ENCODE data around the gene ZBTB7C.

Gene ZBTB7C

GRCh38 chr18:48136051-48136826, 272.9 kb downstream of the ZBTB7C start:
- H3K36me3 ChIP-seq (ENCODE audit: insufficient read depth, insufficient read length, low read length): no peaks in the 10 kb centered on the region
- H3K9me3 ChIP-seq (ENCODE audit: insufficient read depth, low read length): no peaks in the 10 kb centered on the region
- no peak for DNase-seq (ENCODE audit: low read depth, low spot score)
- H3K4me3 ChIP-seq (ENCODE audit: insufficient read length, low read depth): peak overlapping the region; percentile 40
- peaks cover 3% of the 10 kb centered on the region for H3K4me1 ChIP-seq (ENCODE audit: insufficient read depth, insufficient read length)
- H3K27me3 ChIP-seq (ENCODE audit: insufficient read depth, insufficient read length): peaks cover 48% of the 10 kb centered on the region
- TF ChIP-seq SUZ12 (IDR thresholded peaks at IDR 0.05; ENCODE audit: extremely low read depth, insufficient read depth, insufficient read length) (peak; percentile 77), ZNF274 (IDR thresholded peaks at IDR 0.05; ENCODE audit: low read depth, low read length) (no peak)
- peak overlapping the region; percentile 64 for H3K9ac ChIP-seq (ENCODE audit: insufficient read length, low read depth)

GRCh38 chr18:48135436-48135966, 273.7 kb downstream of the ZBTB7C start:
- no peaks in the 10 kb centered on the region for H3K36me3 ChIP-seq (ENCODE audit: insufficient read depth, insufficient read length, low read length)
- no peak overlapping the region for H3K9ac ChIP-seq (ENCODE audit: insufficient read length, low read depth)
- H3K9me3 ChIP-seq (ENCODE audit: insufficient read depth, low read length): no peaks in the 10 kb centered on the region
- no peak for DNase-seq (ENCODE audit: low read depth, low spot score)
- H3K27me3 ChIP-seq (ENCODE audit: insufficient read depth, insufficient read length): peaks cover 48% of the 10 kb centered on the region
- TF ChIP-seq ZNF274 (IDR thresholded peaks at IDR 0.05; ENCODE audit: low read depth, low read length): no peak
- TF ChIP-seq YY1 (IDR thresholded peaks at IDR 0.05; ENCODE audit: insufficient read depth, insufficient read length): no peak
- no peak for TF ChIP-seq SUZ12 (IDR thresholded peaks at IDR 0.05; ENCODE audit: extremely low read depth, insufficient read depth, insufficient read length)
- H3K4me3 ChIP-seq (ENCODE audit: insufficient read length, low read depth): peak overlapping the region; percentile 40
- peaks cover 3% of the 10 kb centered on the region for H3K4me1 ChIP-seq (ENCODE audit: insufficient read depth, insufficient read length)

GRCh38 chr18:48134609-48135008, 274.6 kb downstream of the ZBTB7C start:
- TF ChIP-seq ZNF274 (IDR thresholded peaks at IDR 0.05; ENCODE audit: low read depth, low read length): no peak
- no peak for TF ChIP-seq SUZ12 (IDR thresholded peaks at IDR 0.05; ENCODE audit: extremely low read depth, insufficient read depth, insufficient read length)
- no peak for TF ChIP-seq YY1 (IDR thresholded peaks at IDR 0.05; ENCODE audit: insufficient read depth, insufficient read length)
- Histone ChIP-seq H3K4me1 (ENCODE audit: insufficient read depth, insufficient read length) (peaks cover 3% of the 10 kb centered on the region), H3K9me3 (ENCODE audit: insufficient read depth, low read length) (no peaks in the 10 kb centered on the region), H3K36me3 (ENCODE audit: insufficient read depth, insufficient read length, low read length) (no peaks in the 10 kb centered on the region), H3K9ac (ENCODE audit: insufficient read length, low read depth) (no peak overlapping the region), H3K27me3 (ENCODE audit: insufficient read depth, insufficient read length) (peaks cover 48% of the 10 kb centered on the region), H3K4me3 (ENCODE audit: insufficient read length, low read depth) (no peak overlapping the region)
- DNase-seq (ENCODE audit: low read depth, low spot score): no peak

GRCh38 chr18:48133671-48134251, 275.4 kb downstream of the ZBTB7C start:
- peaks cover 3% of the 10 kb centered on the region for H3K4me1 ChIP-seq (ENCODE audit: insufficient read depth, insufficient read length)
- peaks cover 45% of the 10 kb centered on the region for H3K27me3 ChIP-seq (ENCODE audit: insufficient read depth, insufficient read length)
- no peak overlapping the region for H3K4me3 ChIP-seq (ENCODE audit: insufficient read length, low read depth)
- TF ChIP-seq SUZ12 (IDR thresholded peaks at IDR 0.05; ENCODE audit: extremely low read depth, insufficient read depth, insufficient read length): no peak
- TF ChIP-seq ZNF274 (IDR thresholded peaks at IDR 0.05; ENCODE audit: low read depth, low read length): no peak
- H3K9ac ChIP-seq (ENCODE audit: insufficient read length, low read depth): no peak overlapping the region
- H3K36me3 ChIP-seq (ENCODE audit: insufficient read depth, insufficient read length, low read length): no peaks in the 10 kb centered on the region
- H3K9me3 ChIP-seq (ENCODE audit: insufficient read depth, low read length): no peaks in the 10 kb centered on the region
- DNase-seq (ENCODE audit: low read depth, low spot score): no peak

- H3K9ac ChIP-seq (ENCODE audit: insufficient read length, low read depth): no peak overlapping the region
- TF ChIP-seq YY1 (IDR thresholded peaks at IDR 0.05; ENCODE audit: insufficient read depth, insufficient read length) (no peak), SUZ12 (IDR thresholded peaks at IDR 0.05; ENCODE audit: extremely low read depth, insufficient read depth, insufficient read length) (no peak), ZNF274 (IDR thresholded peaks at IDR 0.05; ENCODE audit: low read depth, low read length) (no peak)
- peaks cover 3% of the 10 kb centered on the region for H3K4me1 ChIP-seq (ENCODE audit: insufficient read depth, insufficient read length)
- H3K9me3 ChIP-seq (ENCODE audit: insufficient read depth, low read length): no peaks in the 10 kb centered on the region
- no peak overlapping the region for H3K4me3 ChIP-seq (ENCODE audit: insufficient read length, low read depth)
- peaks cover 38% of the 10 kb centered on the region for H3K27me3 ChIP-seq (ENCODE audit: insufficient read depth, insufficient read length)
- no peaks in the 10 kb centered on the region for H3K36me3 ChIP-seq (ENCODE audit: insufficient read depth, insufficient read length, low read length)
- DNase-seq (ENCODE audit: low read depth, low spot score): no peak
These were observed 276.2 kb downstream of the ZBTB7C start for GRCh38 chr18:48132797-48133655.

GRCh38 chr18:48131042-48131441, 278.1 kb downstream of the ZBTB7C start:
- peaks cover 3% of the 10 kb centered on the region for H3K4me1 ChIP-seq (ENCODE audit: insufficient read depth, insufficient read length)
- TF ChIP-seq SUZ12 (IDR thresholded peaks at IDR 0.05; ENCODE audit: extremely low read depth, insufficient read depth, insufficient read length): no peak
- no peak for TF ChIP-seq YY1 (IDR thresholded peaks at IDR 0.05; ENCODE audit: insufficient read depth, insufficient read length)
- TF ChIP-seq ZNF274 (IDR thresholded peaks at IDR 0.05; ENCODE audit: low read depth, low read length): no peak
- no peak overlapping the region for H3K4me3 ChIP-seq (ENCODE audit: insufficient read length, low read depth)
- DNase-seq (ENCODE audit: low read depth, low spot score): no peak
- H3K9me3 ChIP-seq (ENCODE audit: insufficient read depth, low read length): no peaks in the 10 kb centered on the region
- H3K9ac ChIP-seq (ENCODE audit: insufficient read length, low read depth): no peak overlapping the region
- peaks cover 18% of the 10 kb centered on the region for H3K27me3 ChIP-seq (ENCODE audit: insufficient read depth, insufficient read length)
- H3K36me3 ChIP-seq (ENCODE audit: insufficient read depth, insufficient read length, low read length): no peaks in the 10 kb centered on the region

All from NT2/D1 (cell line).